GM23338 (cell line): ENCODE results near the gene ZSCAN31. TPM values are rescaled to one million over a fixed set of nuclear protein-coding genes. Genes with fewer than 3 reads are reported as not detected.
"Not testable (repeated sequence)": the region's sequence is repeated elsewhere in the genome, so short reads cannot be mapped to it uniquely, and the experiment has no call there.

Experiments
- ATAC-seq: fragments of 200-7000 bp; cut with Tn5 transposase; 3 replicates; pipeline ENCODE4 v1.9.1; 2020
- DNase-seq: peaks from one replicate; pipeline ENCODE4 v3.0.0-alpha.2; 2015; ENCODE audit warnings: low spot score
- H2AFZ ChIP-seq: fragments of 200-600 bp; sonication (generic); 2 replicates; pipeline ENCODE4 v1.8.0; 2016; ENCODE audit warnings: antibody characterized with exemption, mild to moderate bottlenecking, moderate library complexity
- H3F3A ChIP-seq: fragments of 200-600 bp; sonication (generic); replicated peaks from 2 replicates; pipeline ENCODE4 v1.8.0; 2017; ENCODE audit warnings: antibody characterized with exemption, mixed run types, low read depth
- H3K27ac ChIP-seq: fragments of 200-600 bp; sonication (generic); 2 replicates; pipeline ENCODE4 v1.6.1; 2016; ENCODE audit warnings: low read depth
- H3K27me3 ChIP-seq: fragments of 200-600 bp; sonication (generic); 2 replicates; pipeline ENCODE4 v1.8.0; 2016; ENCODE audit warnings: mild to moderate bottlenecking, mixed run types, moderate library complexity; ENCODE audit not compliant: insufficient read depth
- H3K36me3 ChIP-seq: fragments of 200-600 bp; sonication (generic); 2 replicates; pipeline ENCODE4 v1.8.0; 2016; ENCODE audit warnings: mild to moderate bottlenecking; ENCODE audit not compliant: insufficient read depth
- H3K4me1 ChIP-seq: fragments of 200-600 bp; sonication (generic); 2 replicates; pipeline ENCODE4 v1.8.0; 2016; ENCODE audit warnings: mild to moderate bottlenecking, moderate library complexity; ENCODE audit not compliant: insufficient read depth
- H3K4me2 ChIP-seq: fragments of 200-600 bp; sonication (generic); 2 replicates; pipeline ENCODE4 v1.7.1; 2017; ENCODE audit warnings: mixed run types
- H3K4me3 ChIP-seq: fragments of 200-600 bp; sonication (generic); 2 replicates; pipeline ENCODE4 v1.6.1; 2016; ENCODE audit warnings: mixed run types
- H3K79me2 ChIP-seq: fragments of 200-600 bp; sonication (generic); replicated peaks from 2 replicates; pipeline ENCODE4 v1.8.0; 2017; ENCODE audit warnings: mild to moderate bottlenecking; ENCODE audit not compliant: insufficient read depth
- H3K9me2 ChIP-seq: fragments of 200-600 bp; sonication (generic); 2 replicates; pipeline ENCODE4 v1.8.0; 2017; ENCODE audit not compliant: insufficient read depth
- H4K20me1 ChIP-seq: fragments of 200-600 bp; sonication (generic); replicated peaks from 2 replicates; pipeline ENCODE4 v1.8.0; 2017; ENCODE audit warnings: mild to moderate bottlenecking; ENCODE audit not compliant: insufficient read depth
- H3K27ac Mint-ChIP-seq: 2 replicates; pipeline ENCODE4 v1.8.0; 2020; ENCODE audit warnings: inconsistent platforms, mild to moderate bottlenecking, moderate library complexity, mixed read lengths
- H3K27me3 Mint-ChIP-seq: 3 replicates; pipeline ENCODE4 v1.8.0; 2022; ENCODE audit warnings: low read depth, mild to moderate bottlenecking, moderate library complexity, mixed read lengths, inconsistent platforms; ENCODE audit not compliant: insufficient read depth, poor library complexity
- H3K36me3 Mint-ChIP-seq: 3 replicates; pipeline ENCODE4 v1.8.0; 2021; ENCODE audit warnings: low read depth, mild to moderate bottlenecking, inconsistent platforms, moderate library complexity, mixed read lengths
- H3K4me1 Mint-ChIP-seq: 3 replicates; pipeline ENCODE4 v1.8.0; 2020; ENCODE audit warnings: mild to moderate bottlenecking, inconsistent platforms, mixed read lengths
- H3K4me3 Mint-ChIP-seq: 3 replicates; pipeline ENCODE4 v1.8.0; 2021; ENCODE audit warnings: moderate library complexity, mild to moderate bottlenecking, inconsistent platforms, mixed read lengths
- H3K9me3 Mint-ChIP-seq: 3 replicates; pipeline ENCODE4 v1.8.0; 2020; ENCODE audit warnings: moderate library complexity, mild to moderate bottlenecking, inconsistent platforms, mixed read lengths
- CREB1 ChIP-seq: fragments of 250-450 bp; sonication (Bioruptor Pico); IDR thresholded peaks from 2 replicates; pipeline ENCODE4 v1.5.0; 2020; ENCODE audit warnings: low read depth, mild to moderate bottlenecking, moderate library complexity
- ETS1 ChIP-seq: IDR thresholded peaks from 2 replicates; pipeline ENCODE4 v1.6.1; 2016; ENCODE audit warnings: antibody characterized with exemption
- EZH2 ChIP-seq: fragments of 200-600 bp; sonication (generic); IDR thresholded peaks from one replicate; pipeline ENCODE4 v1.8.0; 2017; ENCODE audit warnings: antibody characterized with exemption, mild to moderate bottlenecking, low read depth; ENCODE audit not compliant: unreplicated experiment
- STAT1 ChIP-seq: IDR thresholded peaks from one replicate; pipeline ENCODE4 v1.6.1; 2016; ENCODE audit warnings: antibody characterized with exemption; ENCODE audit not compliant: unreplicated experiment
- ZNF331 ChIP-seq: fragments of 250-450 bp; sonication (Bioruptor Pico); IDR thresholded peaks from 2 replicates; pipeline ENCODE4 v1.5.0; 2020; ENCODE audit warnings: low read depth, mild to moderate bottlenecking, moderate library complexity
- ZNF462 ChIP-seq: fragments of 250-450 bp; sonication (Bioruptor Pico); IDR thresholded peaks from 2 replicates; pipeline ENCODE4 v1.5.0; 2020; ENCODE audit warnings: mild to moderate bottlenecking, moderate library complexity
- polyA plus RNA-seq: library from polyadenylated mRNA; unstranded; fragments of >200 nt; fragmentation: Nextera tagmentation; extraction: Ambion mirVana; gene quantifications from 2 replicates; pipeline ENCODE4 v1.2.1, GENCODE V29; 2016
- total RNA-seq: library from RNA; depleted of rRNA; stranded (reverse); fragments of >200 nt; shearing (Covaris generic); gene quantifications from 2 replicates; pipeline ENCODE4 v1.2.3, GENCODE V29; 2014
- TF ChIP-seq, protein P1 (sequence below): IDR thresholded peaks from one replicate; pipeline ENCODE4 v1.6.1; 2018; ENCODE audit warnings: antibody characterized with exemption; ENCODE audit not compliant: unreplicated experiment

ZSCAN31 gene
- total and polyA plus RNA-seq, 2 experiments from 2014 or later, result 3.1 to 4.7 TPM

- DNase-seq (no peak), ATAC-seq (no peak)
- Histone ChIP-seq H3F3A (no peaks in the 10 kb centered on the region), H4K20me1 (peaks cover 3% of the 10 kb centered on the region; the same call in 1 of the 2 replicates), H3K4me2 (no peak overlapping the region), H3K9me2 (no peaks in the 10 kb centered on the region), H3K27ac (no peak overlapping the region), H3K36me3 (no peaks in the 10 kb centered on the region; the same call in 1 of the 2 replicates), H2AFZ (no peak overlapping the region), H3K79me2 (0 out of 2 replicates have a peak, but pooled peaks cover 6% of the 10 kb centered on the region), H3K27me3 (no peaks in the 10 kb centered on the region), H3K4me3 (no peak overlapping the region), H3K4me1 (0 out of 2 replicates have a peak, but pooled peaks cover 4% of the 10 kb centered on the region)
- Mint-ChIP-seq H3K9me3 (peaks cover 8% of the 10 kb centered on the region; the same call in 2 of the 3 replicates), H3K27me3 (peaks cover 2% of the 10 kb centered on the region), H3K27ac (no peak overlapping the region), H3K4me3 (no peak overlapping the region), H3K36me3 (peaks cover 29% of the 10 kb centered on the region), H3K4me1 (peaks cover 5% of the 10 kb centered on the region)
- TF ChIP-seq CREB1 (no peak), STAT1 (no peak), EZH2 (no peak), ZNF331 (no peak), ZNF462 (CRISPR knock-in tag) (no peak), ETS1 (no peak)
- TF ChIP-seq, protein P1, sequence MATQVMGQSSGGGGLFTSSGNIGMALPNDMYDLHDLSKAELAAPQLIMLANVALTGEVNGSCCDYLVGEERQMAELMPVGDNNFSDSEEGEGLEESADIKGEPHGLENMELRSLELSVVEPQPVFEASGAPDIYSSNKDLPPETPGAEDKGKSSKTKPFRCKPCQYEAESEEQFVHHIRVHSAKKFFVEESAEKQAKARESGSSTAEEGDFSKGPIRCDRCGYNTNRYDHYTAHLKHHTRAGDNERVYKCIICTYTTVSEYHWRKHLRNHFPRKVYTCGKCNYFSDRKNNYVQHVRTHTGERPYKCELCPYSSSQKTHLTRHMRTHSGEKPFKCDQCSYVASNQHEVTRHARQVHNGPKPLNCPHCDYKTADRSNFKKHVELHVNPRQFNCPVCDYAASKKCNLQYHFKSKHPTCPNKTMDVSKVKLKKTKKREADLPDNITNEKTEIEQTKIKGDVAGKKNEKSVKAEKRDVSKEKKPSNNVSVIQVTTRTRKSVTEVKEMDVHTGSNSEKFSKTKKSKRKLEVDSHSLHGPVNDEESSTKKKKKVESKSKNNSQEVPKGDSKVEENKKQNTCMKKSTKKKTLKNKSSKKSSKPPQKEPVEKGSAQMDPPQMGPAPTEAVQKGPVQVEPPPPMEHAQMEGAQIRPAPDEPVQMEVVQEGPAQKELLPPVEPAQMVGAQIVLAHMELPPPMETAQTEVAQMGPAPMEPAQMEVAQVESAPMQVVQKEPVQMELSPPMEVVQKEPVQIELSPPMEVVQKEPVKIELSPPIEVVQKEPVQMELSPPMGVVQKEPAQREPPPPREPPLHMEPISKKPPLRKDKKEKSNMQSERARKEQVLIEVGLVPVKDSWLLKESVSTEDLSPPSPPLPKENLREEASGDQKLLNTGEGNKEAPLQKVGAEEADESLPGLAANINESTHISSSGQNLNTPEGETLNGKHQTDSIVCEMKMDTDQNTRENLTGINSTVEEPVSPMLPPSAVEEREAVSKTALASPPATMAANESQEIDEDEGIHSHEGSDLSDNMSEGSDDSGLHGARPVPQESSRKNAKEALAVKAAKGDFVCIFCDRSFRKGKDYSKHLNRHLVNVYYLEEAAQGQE, result no peak
These were observed 25.0 kb upstream of the ZSCAN31 start for GRCh38 chr6:28360961-28361360.

DNA sequence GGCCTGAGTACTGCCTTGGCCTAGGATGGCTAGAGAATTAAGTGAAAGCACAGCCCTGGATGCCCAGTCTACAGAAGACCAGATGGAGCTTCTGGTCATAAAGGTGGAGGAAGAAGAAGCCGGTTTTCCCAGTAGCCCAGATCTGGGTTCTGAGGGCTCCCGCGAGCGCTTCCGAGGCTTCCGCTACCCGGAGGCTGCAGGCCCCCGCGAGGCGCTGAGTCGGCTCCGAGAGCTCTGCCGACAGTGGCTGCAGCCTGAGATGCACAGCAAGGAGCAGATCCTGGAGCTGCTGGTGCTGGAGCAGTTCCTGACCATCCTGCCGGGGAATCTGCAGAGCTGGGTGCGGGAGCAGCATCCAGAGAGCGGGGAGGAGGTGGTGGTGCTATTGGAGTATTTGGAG lies 23.6 kb upstream of the ZSCAN31 start:
- not testable (repeated sequence) for H3K27me3 ChIP-seq, H4K20me1 ChIP-seq, H3K36me3 ChIP-seq, ATAC-seq, H3K4me2 ChIP-seq, H3K27ac Mint-ChIP-seq, H3K27ac ChIP-seq, H3F3A ChIP-seq, H3K4me3 ChIP-seq, H3K27me3 Mint-ChIP-seq, H3K79me2 ChIP-seq, H2AFZ ChIP-seq, DNase-seq, H3K4me1 ChIP-seq, H3K9me2 ChIP-seq, H3K4me3 Mint-ChIP-seq, H3K9me3 Mint-ChIP-seq
- Mint-ChIP-seq H3K4me1 (peaks cover 12% of the 10 kb centered on the region), H3K36me3 (peaks cover 18% of the 10 kb centered on the region; the same call in 2 of the 3 replicates)
